Measurements from ENCODE around the gene MAP4K2. TPM values are rescaled to one million over a fixed set of nuclear protein-coding genes. Genes with fewer than 3 reads are reported as not detected.
A peak's percentile ranks its signal among the peaks of the same experiment; 100 is the strongest.

The MAP4K2 gene
- total and polyA plus RNA-seq, 9 of the 15 experiments (the other 6 are each of a cell fraction or from before 2014, with no cell fraction given), result 0.13 to 14.5 (median 7.3) TPM

GRCh38 chr11:64827451-64827839, 24.4 kb upstream of the MAP4K2 start:
- in situ Hi-C loops (cut with MboI) (no loop called here), intact Hi-C loops (cut with micrococcal nuclease) (no loop called here)
- no peak overlapping the region; the same call in 2 of the 3 replicates for H3K27ac ChIP-seq (ENCODE audit: extremely low read depth, low read depth, low read length)
- ATAC-seq (no peak), FAIRE-seq (no peak), DNase-seq (ENCODE audit: extremely low read depth in 1 of 4, low spot score in 3 of 4) (no peak)
- no peaks in the 10 kb centered on the region for H3K9me3 ChIP-seq (replicated peaks; ENCODE audit: control insufficient read depth, insufficient read depth, low read depth, low read length)
- H4K20me1 ChIP-seq (replicated peaks; ENCODE audit: control insufficient read depth, insufficient read depth, low read length), result no peaks in the 10 kb centered on the region
- H3K36me3 ChIP-seq (ENCODE audit: control insufficient read depth, insufficient read depth, low read length), result peaks cover 49% of the 10 kb centered on the region
- no peaks in the 10 kb centered on the region for H3K27me3 ChIP-seq (ENCODE audit: control insufficient read depth in 2 of 2, insufficient read depth in 2 of 2, low read length in 2 of 2)
- H2AFZ ChIP-seq (ENCODE audit: low read depth, low read length), result no peak overlapping the region
- H3K4me1 ChIP-seq (replicated peaks in 1 of 2; ENCODE audit: control insufficient read depth in 2 of 2, insufficient read depth in 2 of 2, low read length in 2 of 2), result peaks cover 10 to 45% of the 10 kb centered on the region in 2 experiments; a peak in 4 of 5 replicates
- 96% methylated on average over 20 of the region's 22 CpGs for WGBS (ENCODE audit: insufficient coverage, low coverage, missing lambda C conversion rate)
- no peaks in the 10 kb centered on the region for H3K9me1 ChIP-seq (ENCODE audit: control insufficient read depth, insufficient read depth, low read length)
- ChIA-PET CTCF (ENCODE audit: low intra/inter-chr PET ratio) (no interaction called here), POLR2A (interaction anchor here (0.6 to 1.5 kb wide), 2 partner anchors 9 to 12 kb away, joined by 3 read pairs; no protein-coding TSS in a partner anchor)
- TF ChIP-seq PCBP2 (IDR thresholded peaks at IDR 0.05; ENCODE audit: low read depth, low read length, poor library complexity, severe bottlenecking), result no peak
- TF ChIP-seq POLR2G (IDR thresholded peaks at IDR 0.05; ENCODE audit: low read depth, low read length), result peak; percentile 35; the same call in 1 of the 2 replicates
- no peak for TF ChIP-seq GATAD2A (IDR thresholded peaks at IDR 0.05)
- TF ChIP-seq MLX (CRISPR knock-in tag; conservative IDR thresholded peaks at IDR 0.05), result no peak
- no peak for TF ChIP-seq ZNF830 (CRISPR knock-in tag; IDR thresholded peaks at IDR 0.05)
- TF ChIP-seq ZNF282 (CRISPR knock-in tag; IDR thresholded peaks at IDR 0.05), result 0 out of 2 replicates have a peak, but pooled peaks have one; percentile 21
- no peak for TF ChIP-seq KDM5B (IDR thresholded peaks at IDR 0.05; ENCODE audit: insufficient replicate concordance, low read depth, low read length)
- no peak for TF ChIP-seq EZH2 (IDR thresholded peaks at IDR 0.05; ENCODE audit: borderline replicate concordance, low read depth, low read length)
- BruUV-seq (replicated peaks), result no TSS peak
- no peak overlapping the region for H3K4me2 ChIP-seq (ENCODE audit: insufficient read depth, low read length)
- no peaks in the 10 kb centered on the region for H3K79me2 ChIP-seq (ENCODE audit: control insufficient read depth, insufficient read depth, low read length)
- peak overlapping the region in 1 of 2 experiments; percentile 43; a peak in 2 of 4 replicates for H3K9ac ChIP-seq (ENCODE audit: insufficient read depth in 1 of 2, low read depth in 2 of 2, low read length in 2 of 2)
- H3K4me3 ChIP-seq, result no peak overlapping the region

Measured in K562 (cell line).